ENCODE measurements around the gene RIC3. TPM values are rescaled to one million over a fixed set of nuclear protein-coding genes. Genes with fewer than 3 reads are reported as not detected.

Gene RIC3
- total and polyA plus RNA-seq, 2 donors (not counting 3 experiments of a cell fraction or from before 2014, with no cell fraction given) = not detected

DNA sequence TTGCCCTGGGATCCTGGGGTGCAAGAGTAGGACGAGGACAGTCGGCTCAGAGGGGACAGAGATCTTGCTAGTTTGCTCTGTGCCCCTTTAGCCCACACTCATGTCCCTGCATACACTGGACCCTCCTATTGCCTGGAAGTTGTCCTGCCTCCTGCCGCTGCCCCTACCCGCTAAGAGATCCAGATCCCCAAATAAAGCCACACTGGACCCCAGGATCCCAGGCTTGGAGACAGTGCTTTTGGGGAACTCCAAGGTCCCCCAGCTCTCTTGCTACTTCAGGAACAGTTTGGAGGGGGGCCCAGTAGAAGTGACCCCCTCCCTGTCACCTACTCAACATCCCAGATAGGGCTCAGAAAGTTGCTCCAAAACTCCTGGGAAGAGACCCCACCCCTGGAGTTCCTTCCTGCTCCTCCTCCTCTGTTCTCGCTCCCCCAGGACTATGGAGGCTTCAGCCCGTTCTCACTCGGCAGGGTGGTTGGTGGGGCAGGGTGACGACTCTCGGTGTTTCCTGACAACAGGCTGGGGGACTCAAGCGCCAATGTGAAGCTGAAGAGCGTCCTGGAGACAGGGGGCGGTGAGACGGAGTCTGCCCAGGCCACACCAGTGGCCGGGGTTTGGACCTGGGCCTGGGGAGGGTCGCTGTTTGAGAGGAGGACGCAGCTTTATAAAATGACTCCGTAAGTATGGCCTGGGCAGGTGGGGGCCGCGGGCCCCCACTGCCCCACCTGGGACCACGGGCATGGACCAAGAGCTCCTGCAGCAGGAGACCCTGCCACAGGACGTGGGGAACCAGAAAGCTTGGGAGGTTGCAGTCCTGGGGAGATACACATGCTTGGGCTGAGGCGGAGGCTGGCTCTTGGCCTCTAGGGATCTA is 107.0 kb downstream of the RIC3 start:
- H3K9ac ChIP-seq (replicated peaks; ENCODE audit: extremely low read depth, insufficient read depth, low read length) = no peak overlapping the region
- no peaks in the 10 kb centered on the region for H3K9me1 ChIP-seq (replicated peaks; ENCODE audit: control insufficient read depth, extremely low read depth, insufficient read depth, low read length)
- no peak overlapping the region for H2AFZ ChIP-seq (ENCODE audit: low read depth, low read length)
- DNase-seq (ENCODE audit: low read depth, low spot score) (no peak), FAIRE-seq (no peak)
- no peak for TF ChIP-seq POLR2AphosphoS5 (IDR thresholded peaks at IDR 0.05; ENCODE audit: insufficient read depth, low read depth, low read length)
- TF ChIP-seq, protein P1, sequence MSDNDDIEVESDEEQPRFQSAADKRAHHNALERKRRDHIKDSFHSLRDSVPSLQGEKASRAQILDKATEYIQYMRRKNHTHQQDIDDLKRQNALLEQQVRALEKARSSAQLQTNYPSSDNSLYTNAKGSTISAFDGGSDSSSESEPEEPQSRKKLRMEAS (IDR thresholded peaks at IDR 0.05; ENCODE audit: insufficient read depth, insufficient read length) = no peak
- TF ChIP-seq GATA2 (IDR thresholded peaks at IDR 0.05; ENCODE audit: insufficient read depth, insufficient read length, low read depth, low read length) = no peak
- TF ChIP-seq JUN (IDR thresholded peaks at IDR 0.05; ENCODE audit: borderline replicate concordance, insufficient read depth, insufficient read length, low read depth) = no peak
- no peak for TF ChIP-seq POLR2A (IDR thresholded peaks at IDR 0.05; ENCODE audit: low read depth, low read length)
- CTCF ChIA-PET = no interaction called here
- H3K27me3 ChIP-seq (ENCODE audit: control insufficient read depth in 2 of 2, insufficient read depth in 2 of 2, low read length in 2 of 2) = no peaks in the 10 kb centered on the region
- H3K4me1 ChIP-seq (ENCODE audit: control insufficient read depth, extremely low read depth, insufficient read depth, low read length) = no peaks in the 10 kb centered on the region
- POLR2A ChIA-PET = no interaction called here
- H3K4me2 ChIP-seq (ENCODE audit: insufficient read depth, low read length) = no peak overlapping the region
- no peak overlapping the region for H3K27ac ChIP-seq (ENCODE audit: insufficient read depth, low read depth, low read length)
- no TSS peak for BruUV-seq (replicated peaks)
- no peaks in the 10 kb centered on the region for H3K36me3 ChIP-seq (ENCODE audit: control insufficient read depth in 2 of 2, extremely low read depth in 1 of 2, insufficient read depth in 2 of 2, low read length in 2 of 2)
- intact Hi-C loops (cut with micrococcal nuclease) = no loop called here
- no peaks in the 10 kb centered on the region for H4K20me1 ChIP-seq (replicated peaks; ENCODE audit: control insufficient read depth, extremely low read depth, insufficient read depth, low read length)
- no peaks in the 10 kb centered on the region for H3K9me3 ChIP-seq (replicated peaks; ENCODE audit: control insufficient read depth, insufficient read depth, low read length)
- H3K4me3 ChIP-seq (replicated peaks in 1 of 3; ENCODE audit: insufficient read depth in 1 of 3, low read depth in 1 of 3, low read length in 3 of 3) = no peak overlapping the region
- dilution Hi-C loops (cut with MboI; ENCODE audit: extremely low pct_ligation_motif_present, low sequenced_read_pairs) = no loop called here
- H3K79me2 ChIP-seq (ENCODE audit: control insufficient read depth, insufficient read depth, low read length) = no peaks in the 10 kb centered on the region

DNA sequence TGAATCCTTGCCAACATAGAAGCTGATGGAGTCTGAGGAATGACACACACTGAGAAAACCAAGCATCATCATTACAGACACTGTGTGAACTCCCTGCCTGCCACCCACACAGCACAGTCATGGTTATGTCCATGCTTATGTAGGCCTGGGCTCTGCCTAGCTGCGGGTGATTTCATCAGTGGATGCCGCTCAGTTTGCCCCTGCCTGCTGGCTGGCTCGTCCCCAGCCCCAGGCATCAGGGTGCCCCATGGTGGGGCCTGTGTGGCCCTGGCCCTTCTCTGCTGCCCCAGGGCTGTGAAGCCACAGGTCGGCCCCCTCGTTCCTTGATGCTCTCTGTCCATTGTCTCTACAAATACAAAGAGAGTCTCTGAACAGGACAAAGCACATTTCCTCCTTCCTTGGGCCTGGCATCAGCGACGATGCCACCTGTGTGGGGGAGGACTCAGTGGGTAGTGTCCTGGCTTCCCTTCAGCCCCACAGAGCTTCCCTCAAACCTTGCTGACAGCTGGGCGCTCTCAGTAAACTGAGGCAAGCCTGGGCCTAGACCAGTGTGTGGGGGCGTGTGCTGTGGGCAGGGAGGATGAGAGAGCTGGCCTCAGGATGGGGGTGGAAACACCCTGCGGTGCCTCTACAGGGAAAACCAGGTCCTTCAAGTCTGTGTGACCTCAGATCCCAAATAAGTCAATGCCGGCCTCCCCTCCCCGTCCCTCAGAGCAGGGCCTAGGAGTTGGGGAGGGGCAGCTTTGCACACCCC is 107.8 kb downstream of the RIC3 start:
- no peak for FAIRE-seq
- DNase-seq (ENCODE audit: low read depth, low spot score) = no peak

More for the DNA sequence above, 107.8 kb downstream of the RIC3 start:
- Histone ChIP-seq H3K27me3 (ENCODE audit: control insufficient read depth in 2 of 2, insufficient read depth in 2 of 2, low read length in 2 of 2) (no peaks in the 10 kb centered on the region), H3K9ac (replicated peaks; ENCODE audit: extremely low read depth, insufficient read depth, low read length) (no peak overlapping the region), H3K9me1 (replicated peaks; ENCODE audit: control insufficient read depth, extremely low read depth, insufficient read depth, low read length) (no peaks in the 10 kb centered on the region), H3K79me2 (ENCODE audit: control insufficient read depth, insufficient read depth, low read length) (no peaks in the 10 kb centered on the region), H2AFZ (ENCODE audit: low read depth, low read length) (no peak overlapping the region), H3K4me1 (ENCODE audit: control insufficient read depth, extremely low read depth, insufficient read depth, low read length) (no peaks in the 10 kb centered on the region), H3K4me2 (ENCODE audit: insufficient read depth, low read length) (no peak overlapping the region), H4K20me1 (replicated peaks; ENCODE audit: control insufficient read depth, extremely low read depth, insufficient read depth, low read length) (no peaks in the 10 kb centered on the region), H3K4me3 (replicated peaks in 1 of 3; ENCODE audit: insufficient read depth in 1 of 3, low read depth in 1 of 3, low read length in 3 of 3) (no peak overlapping the region), H3K27ac (ENCODE audit: insufficient read depth, low read depth, low read length) (no peak overlapping the region), H3K9me3 (replicated peaks; ENCODE audit: control insufficient read depth, insufficient read depth, low read length) (no peaks in the 10 kb centered on the region), H3K36me3 (ENCODE audit: control insufficient read depth in 2 of 2, extremely low read depth in 1 of 2, insufficient read depth in 2 of 2, low read length in 2 of 2) (no peaks in the 10 kb centered on the region)
- dilution Hi-C loops (cut with MboI; ENCODE audit: extremely low pct_ligation_motif_present, low sequenced_read_pairs) = no loop called here
- intact Hi-C loops (cut with micrococcal nuclease) = no loop called here
- POLR2A ChIA-PET = no interaction called here
- CTCF ChIA-PET = interaction anchor here (1.5 kb wide), 1 partner anchor 38 kb away, joined by 5 read pairs; no protein-coding TSS in a partner anchor
- no TSS peak for BruUV-seq (replicated peaks)
- TF ChIP-seq EZH2 (IDR thresholded peaks at IDR 0.05; ENCODE audit: borderline replicate concordance, low read depth, low read length, severe bottlenecking) = no peak
- TF ChIP-seq FOS (IDR thresholded peaks at IDR 0.05; ENCODE audit: borderline replicate concordance, insufficient read depth, low read length) = no peak
- TF ChIP-seq, protein P1 (IDR thresholded peaks at IDR 0.05; ENCODE audit: insufficient read depth, insufficient read length) = no peak
- no peak for TF ChIP-seq GATA2 (IDR thresholded peaks at IDR 0.05; ENCODE audit: insufficient read depth, insufficient read length, low read depth, low read length)
- no peak for TF ChIP-seq JUN (IDR thresholded peaks at IDR 0.05; ENCODE audit: borderline replicate concordance, insufficient read depth, insufficient read length, low read depth)
- no peak for TF ChIP-seq MYC (IDR thresholded peaks at IDR 0.05; ENCODE audit: low read depth, low read length)
- TF ChIP-seq, protein P2, sequence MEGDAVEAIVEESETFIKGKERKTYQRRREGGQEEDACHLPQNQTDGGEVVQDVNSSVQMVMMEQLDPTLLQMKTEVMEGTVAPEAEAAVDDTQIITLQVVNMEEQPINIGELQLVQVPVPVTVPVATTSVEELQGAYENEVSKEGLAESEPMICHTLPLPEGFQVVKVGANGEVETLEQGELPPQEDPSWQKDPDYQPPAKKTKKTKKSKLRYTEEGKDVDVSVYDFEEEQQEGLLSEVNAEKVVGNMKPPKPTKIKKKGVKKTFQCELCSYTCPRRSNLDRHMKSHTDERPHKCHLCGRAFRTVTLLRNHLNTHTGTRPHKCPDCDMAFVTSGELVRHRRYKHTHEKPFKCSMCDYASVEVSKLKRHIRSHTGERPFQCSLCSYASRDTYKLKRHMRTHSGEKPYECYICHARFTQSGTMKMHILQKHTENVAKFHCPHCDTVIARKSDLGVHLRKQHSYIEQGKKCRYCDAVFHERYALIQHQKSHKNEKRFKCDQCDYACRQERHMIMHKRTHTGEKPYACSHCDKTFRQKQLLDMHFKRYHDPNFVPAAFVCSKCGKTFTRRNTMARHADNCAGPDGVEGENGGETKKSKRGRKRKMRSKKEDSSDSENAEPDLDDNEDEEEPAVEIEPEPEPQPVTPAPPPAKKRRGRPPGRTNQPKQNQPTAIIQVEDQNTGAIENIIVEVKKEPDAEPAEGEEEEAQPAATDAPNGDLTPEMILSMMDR (IDR thresholded peaks at IDR 0.05; ENCODE audit: extremely low read depth in 1 of 2, insufficient read depth in 1 of 2, low read depth in 1 of 2, low read length in 2 of 2) = no peak
